HepG2 (cell line): ENCODE data around the gene TPST2.

ENCODE experiments used
- EP300 ChIP-seq, 3 experiments: sonication (generic) in 1 of 3; formaldehyde crosslinking in 1 of 3; IDR thresholded peaks; 2 replicates each; pipeline versions ENCODE4 v1.5.1 to v1.6.1; 2011 to 2020; ENCODE audit warnings: low read depth in 2 of 3, low read length in 2 of 3, borderline replicate concordance in 1 of 3, improper control_type of control experiment in 1 of 3, mild to moderate bottlenecking in 1 of 3, missing genetic modification reagents in 1 of 3, moderate library complexity in 1 of 3
- HMGXB4 ChIP-seq, 2 experiments: sonication (generic) in 1 of 2; formaldehyde crosslinking in 1 of 2; IDR thresholded peaks; 2 replicates each; pipeline versions ENCODE4 v1.4.0 to v1.6.1; 2018 to 2020; ENCODE audit warnings: missing genetic modification reagents in 2 of 2, borderline replicate concordance in 1 of 2, low read depth in 1 of 2, mild to moderate bottlenecking in 1 of 2, missing biosample characterization in 1 of 2
- MZF1 ChIP-seq: sonication (generic); formaldehyde crosslinking; IDR thresholded peaks from 2 replicates; pipeline ENCODE4 v1.8.1; 2023; ENCODE audit warnings: mild to moderate bottlenecking, missing genetic modification reagents, borderline replicate concordance
- TEAD3 ChIP-seq: optimal IDR thresholded peaks from 2 replicates; pipeline ENCODE3; 2016; ENCODE audit warnings: borderline replicate concordance
- ZFX ChIP-seq: sonication (generic); formaldehyde crosslinking; IDR thresholded peaks from 2 replicates; pipeline ENCODE4 v1.4.0; 2020; ENCODE audit warnings: mild to moderate bottlenecking, low read depth, missing genetic modification reagents, moderate library complexity
- ZNF121 ChIP-seq: sonication (generic); formaldehyde crosslinking; IDR thresholded peaks from 2 replicates; pipeline ENCODE4 v1.5.0; 2020; ENCODE audit warnings: mild to moderate bottlenecking, missing genetic modification reagents

DNA sequence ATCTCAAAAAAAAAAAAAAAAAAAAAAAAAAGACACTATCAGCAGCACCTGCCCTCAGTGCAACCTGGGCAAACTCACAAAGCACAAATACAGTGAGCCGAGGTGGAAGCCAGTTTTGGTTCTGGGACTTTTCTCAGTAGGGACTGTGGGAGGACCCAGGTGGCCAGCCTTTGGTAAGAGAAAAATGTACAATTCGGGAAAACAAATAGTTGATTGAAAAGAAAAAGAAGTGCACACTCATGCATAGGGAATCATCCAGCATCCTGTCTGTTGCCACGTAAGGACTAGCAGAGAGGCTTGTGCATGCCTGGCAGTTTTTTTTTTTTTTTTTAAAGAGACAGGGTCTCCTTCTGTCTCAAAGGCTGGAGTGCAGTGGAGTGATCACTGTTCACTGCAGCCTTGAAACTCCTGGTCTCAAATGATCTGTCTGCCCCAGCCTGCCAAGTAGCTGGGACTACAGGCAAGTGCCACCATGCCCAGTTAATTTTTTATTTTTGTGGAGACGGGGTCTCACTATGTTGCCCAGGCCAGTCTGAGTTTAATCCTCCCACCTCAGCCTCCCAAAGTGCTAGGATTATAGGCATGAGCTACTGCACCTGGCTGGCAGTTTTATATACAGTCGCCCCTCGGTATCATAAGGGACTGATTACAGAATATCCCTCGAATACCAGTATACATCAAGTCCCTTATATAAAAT, 36.7 kb downstream of the TPST2 start:
- TF ChIP-seq EP300 (IDR thresholded peaks at IDR 0.05; ENCODE audit: low read depth in 2 of 2, low read length in 2 of 2) = no peak
- TF ChIP-seq EP300 (CRISPR knock-in tag; IDR thresholded peaks at IDR 0.05; ENCODE audit: borderline replicate concordance) = no peak
- no peak for TF ChIP-seq HMGXB4 (CRISPR knock-in tag; IDR thresholded peaks at IDR 0.05; ENCODE audit: borderline replicate concordance in 1 of 2, low read depth in 1 of 2)
- TF ChIP-seq ZNF121 (CRISPR knock-in tag) = peak; percentile 32; the same call in 1 of the 2 replicates
- no peak for TF ChIP-seq ZFX
- TF ChIP-seq TEAD3 (CRISPR knock-in tag) = no peak
- TF ChIP-seq MZF1 (CRISPR knock-in tag) = no peak
